ENCODE data around the gene KRT76. TPM values are rescaled to one million over a fixed set of nuclear protein-coding genes. Genes with fewer than 3 reads are reported as not detected.
A peak's percentile ranks its signal among the peaks of the same experiment; 100 is the strongest.

Gene KRT76
- polyA plus RNA-seq, 2 donors, result 0.05 TPM; not detected in 1

- Histone ChIP-seq H3K36me3 (ENCODE audit: control insufficient read depth in 2 of 2, insufficient read depth in 2 of 2, low read length in 1 of 2) (no peaks in the 10 kb centered on the region), H3K27ac (ENCODE audit: low read depth in 2 of 2, low read length in 1 of 2) (peak overlapping the region in 1 of 2 donors; percentile 43), H3K4me1 (ENCODE audit: control insufficient read depth in 2 of 2, insufficient read depth in 2 of 2, low read length in 1 of 2) (peaks cover 5 to 21% of the 10 kb centered on the region in 2 donors), H3K27me3 (ENCODE audit: control insufficient read depth in 1 of 2, insufficient read depth in 2 of 2, low read length in 2 of 2) (no peaks in the 10 kb centered on the region), H3K9me3 (ENCODE audit: control insufficient read depth in 2 of 2, insufficient read depth in 1 of 2, low read depth in 1 of 2, low read length in 1 of 2) (no peaks in the 10 kb centered on the region), H3K4me3 (ENCODE audit: low read depth in 1 of 2, low read length in 2 of 2) (no peak overlapping the region)
- 68 to 73% methylated on average over 7 of the region's 7 CpGs for WGBS, 2 donors
Measured at GRCh38 chr12:52819731-52820510, 42.8 kb upstream of the KRT76 start.

DNA sequence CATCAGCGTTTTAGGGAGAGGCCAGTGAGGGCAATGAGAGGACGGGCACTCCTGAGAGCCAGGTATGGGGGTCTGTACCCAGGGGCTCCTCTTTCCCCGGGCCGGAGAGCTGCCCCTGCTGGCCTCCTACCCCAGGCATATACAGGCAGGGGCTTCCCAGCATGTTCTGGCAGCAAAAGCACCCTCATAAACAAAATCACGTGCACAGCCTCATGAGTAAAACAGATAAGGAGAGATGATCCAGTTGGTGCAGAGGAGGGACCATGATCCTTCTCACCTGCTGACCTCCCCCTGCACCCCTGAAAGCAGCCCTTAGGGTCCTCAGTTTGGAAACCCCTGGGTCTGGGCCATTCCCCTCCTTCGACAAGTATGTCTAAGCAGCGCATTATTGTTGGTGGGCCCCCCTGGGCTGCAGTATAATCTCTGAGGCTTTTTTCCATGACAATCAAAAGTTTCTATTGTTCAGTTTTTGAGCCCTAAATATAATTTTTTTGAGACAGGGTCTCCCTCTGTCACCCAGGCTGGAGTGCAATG lies 41.8 kb upstream of the KRT76 start:
- Histone ChIP-seq H3K36me3 (ENCODE audit: control insufficient read depth in 2 of 2, insufficient read depth in 2 of 2, low read length in 1 of 2) (no peaks in the 10 kb centered on the region), H3K27me3 (ENCODE audit: control insufficient read depth in 1 of 2, insufficient read depth in 2 of 2, low read length in 2 of 2) (no peaks in the 10 kb centered on the region), H3K9me3 (ENCODE audit: control insufficient read depth in 2 of 2, insufficient read depth in 1 of 2, low read depth in 1 of 2, low read length in 1 of 2) (no peaks in the 10 kb centered on the region), H3K27ac (ENCODE audit: low read depth in 2 of 2, low read length in 1 of 2) (peak overlapping the region; percentile 41 to 47), H3K4me3 (ENCODE audit: low read depth in 1 of 2, low read length in 2 of 2) (no peak overlapping the region), H3K4me1 (ENCODE audit: control insufficient read depth in 2 of 2, insufficient read depth in 2 of 2, low read length in 1 of 2) (peaks cover 5 to 24% of the 10 kb centered on the region in 2 donors)
- 51% methylated on average over 7 of the region's 7 CpGs for WGBS, 2 donors

DNA sequence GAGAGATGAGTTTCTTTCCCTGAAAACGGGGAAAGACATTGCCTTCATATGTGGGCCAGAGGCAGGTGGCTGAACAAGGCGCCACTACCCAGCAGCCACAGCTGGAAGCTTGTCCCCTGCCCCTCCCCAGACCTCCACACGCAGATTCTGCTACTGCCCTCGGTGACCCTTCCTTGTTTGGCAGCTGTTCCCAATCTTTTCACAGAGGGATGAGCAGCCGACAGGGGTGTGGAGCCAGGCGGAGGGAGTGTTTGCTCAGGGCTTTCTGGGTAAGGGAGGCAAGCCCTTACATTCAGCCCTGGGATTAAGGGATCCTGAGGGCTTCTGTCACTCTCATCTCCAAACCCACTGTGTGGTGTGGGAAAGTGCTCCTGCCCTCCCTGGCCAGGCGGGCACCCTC lies 41.2 kb upstream of the KRT76 start:
- peaks cover 5 to 24% of the 10 kb centered on the region in 2 donors for H3K4me1 ChIP-seq (ENCODE audit: control insufficient read depth in 2 of 2, insufficient read depth in 2 of 2, low read length in 1 of 2)
- H3K4me3 ChIP-seq (ENCODE audit: low read depth in 1 of 2, low read length in 2 of 2), result no peak overlapping the region
- H3K9me3 ChIP-seq (ENCODE audit: control insufficient read depth in 2 of 2, insufficient read depth in 1 of 2, low read depth in 1 of 2, low read length in 1 of 2), result no peaks in the 10 kb centered on the region
- no peaks in the 10 kb centered on the region for H3K27me3 ChIP-seq (ENCODE audit: control insufficient read depth in 1 of 2, insufficient read depth in 2 of 2, low read length in 2 of 2)
- no peaks in the 10 kb centered on the region for H3K36me3 ChIP-seq (ENCODE audit: control insufficient read depth in 2 of 2, insufficient read depth in 2 of 2, low read length in 1 of 2)
- H3K27ac ChIP-seq (ENCODE audit: low read depth in 2 of 2, low read length in 1 of 2), result peak overlapping the region; percentile 41 to 47
- WGBS, 2 donors, result 25 to 30% methylated on average over 7 of the region's 7 CpGs

DNA sequence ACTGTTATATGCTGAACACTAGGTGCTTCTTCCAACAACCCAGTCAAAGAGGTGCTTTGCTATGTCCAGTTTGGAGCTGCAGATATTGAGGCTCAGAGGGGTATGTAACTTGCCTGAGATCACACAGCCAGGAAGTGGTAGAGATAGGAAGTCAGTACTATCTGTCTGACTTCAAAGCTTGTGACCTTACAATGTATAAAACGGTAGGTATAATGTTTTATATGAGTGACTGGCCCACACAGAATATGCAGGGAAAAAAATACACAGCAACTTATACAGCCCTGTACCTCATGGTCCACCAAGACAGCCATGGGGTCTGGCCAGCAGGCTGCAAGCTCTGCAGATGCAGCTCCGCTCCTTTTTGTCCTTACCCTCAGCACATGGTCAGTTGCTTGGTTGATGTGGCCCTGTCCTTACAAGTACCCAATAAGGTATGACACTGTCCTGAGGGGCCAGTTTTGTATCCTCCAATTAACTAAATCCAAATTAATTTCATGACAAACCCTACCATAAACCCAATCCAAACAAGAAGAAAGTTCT lies 40.6 kb upstream of the KRT76 start:
- Histone ChIP-seq H3K36me3 (ENCODE audit: control insufficient read depth in 2 of 2, insufficient read depth in 2 of 2, low read length in 1 of 2) (no peaks in the 10 kb centered on the region), H3K27me3 (ENCODE audit: control insufficient read depth in 1 of 2, insufficient read depth in 2 of 2, low read length in 2 of 2) (no peaks in the 10 kb centered on the region), H3K27ac (ENCODE audit: low read depth in 2 of 2, low read length in 1 of 2) (no peak overlapping the region), H3K9me3 (ENCODE audit: control insufficient read depth in 2 of 2, insufficient read depth in 1 of 2, low read depth in 1 of 2, low read length in 1 of 2) (no peaks in the 10 kb centered on the region), H3K4me1 (ENCODE audit: control insufficient read depth in 2 of 2, insufficient read depth in 2 of 2, low read length in 1 of 2) (peaks cover 5 to 24% of the 10 kb centered on the region in 2 donors), H3K4me3 (ENCODE audit: low read depth in 1 of 2, low read length in 2 of 2) (no peak overlapping the region)
- WGBS, 2 donors, result 68 to 77% methylated on average over 2 of the region's 2 CpGs

GRCh38 chr12:52817003-52817698 lies 40.0 kb upstream of the KRT76 start:
- no peaks in the 10 kb centered on the region for H3K9me3 ChIP-seq (ENCODE audit: control insufficient read depth in 2 of 2, insufficient read depth in 1 of 2, low read depth in 1 of 2, low read length in 1 of 2)
- 83 to 85% methylated on average over 8 of the region's 8 CpGs for WGBS, 2 donors
- no peak overlapping the region for H3K27ac ChIP-seq (ENCODE audit: low read depth in 2 of 2, low read length in 1 of 2)
- no peaks in the 10 kb centered on the region for H3K27me3 ChIP-seq (ENCODE audit: control insufficient read depth in 1 of 2, insufficient read depth in 2 of 2, low read length in 2 of 2)
- H3K36me3 ChIP-seq (ENCODE audit: control insufficient read depth in 2 of 2, insufficient read depth in 2 of 2, low read length in 1 of 2), result no peaks in the 10 kb centered on the region
- H3K4me1 ChIP-seq (ENCODE audit: control insufficient read depth in 2 of 2, insufficient read depth in 2 of 2, low read length in 1 of 2), result peaks cover 5 to 20% of the 10 kb centered on the region in 2 donors
- H3K4me3 ChIP-seq (ENCODE audit: low read depth in 1 of 2, low read length in 2 of 2), result no peak overlapping the region

DNA sequence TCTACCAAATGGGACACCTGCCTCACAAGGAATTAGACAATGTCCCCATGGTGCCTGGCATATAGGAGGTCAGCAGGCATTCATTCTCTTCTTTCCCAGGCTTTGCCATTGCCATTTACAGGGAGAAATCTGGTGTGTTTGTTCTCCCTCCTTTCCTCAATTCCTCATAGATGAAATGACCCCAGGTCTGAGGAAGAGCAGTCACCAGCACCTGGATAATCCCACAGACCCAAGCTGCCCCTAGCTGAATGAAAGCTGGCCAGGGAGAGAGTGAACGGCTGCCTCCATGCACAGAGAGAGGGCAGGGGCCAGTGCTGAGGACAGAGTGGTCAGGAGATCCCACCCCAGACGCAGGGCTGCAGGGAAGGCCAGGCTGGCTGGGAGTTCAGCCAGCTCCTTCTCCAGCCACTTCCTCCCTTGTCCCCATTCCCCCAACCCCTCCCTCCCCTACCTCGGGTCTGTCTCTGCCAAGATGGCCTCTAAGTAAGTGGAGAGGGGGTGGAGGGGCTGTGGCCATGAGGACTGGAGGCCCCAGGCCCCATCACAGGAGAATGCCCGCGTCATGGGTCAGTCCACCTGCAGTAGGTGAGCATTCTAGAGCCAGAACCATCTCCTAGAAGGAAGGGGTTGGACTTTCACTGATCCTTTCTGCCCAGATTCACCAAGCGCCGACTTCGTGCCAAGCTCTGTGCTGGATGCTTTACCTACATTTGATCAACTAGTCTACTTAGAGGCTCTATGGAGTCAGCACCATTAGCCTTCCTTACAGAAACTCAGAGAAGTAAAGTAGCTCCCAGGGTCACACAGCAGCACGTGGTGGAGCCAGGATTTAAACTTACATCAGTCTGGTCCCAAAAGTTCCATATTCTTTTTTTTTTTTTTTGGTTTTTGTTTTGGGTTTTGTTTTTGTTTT lies 38.8 kb upstream of the KRT76 start:
- 73 to 83% methylated on average over 9 of the region's 9 CpGs for WGBS, 2 donors
- Histone ChIP-seq H3K4me3 (ENCODE audit: low read depth in 1 of 2, low read length in 2 of 2) (no peak overlapping the region), H3K27me3 (ENCODE audit: control insufficient read depth in 1 of 2, insufficient read depth in 2 of 2, low read length in 2 of 2) (no peaks in the 10 kb centered on the region), H3K9me3 (ENCODE audit: control insufficient read depth in 2 of 2, insufficient read depth in 1 of 2, low read depth in 1 of 2, low read length in 1 of 2) (no peaks in the 10 kb centered on the region), H3K4me1 (ENCODE audit: control insufficient read depth in 2 of 2, insufficient read depth in 2 of 2, low read length in 1 of 2) (peaks cover 2 to 13% of the 10 kb centered on the region in 2 donors), H3K27ac (ENCODE audit: low read depth in 2 of 2, low read length in 1 of 2) (no peak overlapping the region), H3K36me3 (ENCODE audit: control insufficient read depth in 2 of 2, insufficient read depth in 2 of 2, low read length in 1 of 2) (no peaks in the 10 kb centered on the region)

GRCh38 chr12:52815161-52815560 lies 38.0 kb upstream of the KRT76 start:
- H3K27ac ChIP-seq (ENCODE audit: low read depth in 2 of 2, low read length in 1 of 2), result no peak overlapping the region
- no peaks in the 10 kb centered on the region for H3K27me3 ChIP-seq (ENCODE audit: control insufficient read depth in 1 of 2, insufficient read depth in 2 of 2, low read length in 2 of 2)
- WGBS, 2 donors, result 87 to 95% methylated on average over 4 of the region's 4 CpGs
- H3K4me3 ChIP-seq (ENCODE audit: low read depth in 1 of 2, low read length in 2 of 2), result no peak overlapping the region
- H3K36me3 ChIP-seq (ENCODE audit: control insufficient read depth in 2 of 2, insufficient read depth in 2 of 2, low read length in 1 of 2), result no peaks in the 10 kb centered on the region
- peaks cover 2 to 7% of the 10 kb centered on the region in 2 donors for H3K4me1 ChIP-seq (ENCODE audit: control insufficient read depth in 2 of 2, insufficient read depth in 2 of 2, low read length in 1 of 2)
- H3K9me3 ChIP-seq (ENCODE audit: control insufficient read depth in 2 of 2, insufficient read depth in 1 of 2, low read depth in 1 of 2, low read length in 1 of 2), result no peaks in the 10 kb centered on the region

DNA sequence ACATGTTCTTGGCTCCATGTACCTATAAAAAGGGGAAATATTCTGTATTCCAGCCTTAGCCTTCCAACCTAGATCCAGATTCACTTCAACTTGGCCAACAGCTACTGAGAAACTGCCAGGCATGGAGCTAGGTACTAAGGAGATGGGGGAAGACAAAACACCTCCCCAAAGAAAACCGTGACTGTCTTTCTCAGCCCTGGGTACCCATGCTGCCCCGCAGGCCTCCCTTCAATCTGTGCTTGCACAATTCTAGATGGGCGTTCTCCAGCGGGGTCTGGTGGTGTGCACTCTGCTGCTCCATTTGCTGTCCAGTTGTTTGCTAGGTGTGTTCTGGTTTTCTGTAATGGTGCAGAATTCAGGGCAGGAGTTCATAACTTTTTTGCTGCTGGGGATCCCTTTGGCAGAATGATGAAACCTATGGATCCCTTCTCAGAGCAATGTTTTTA lies 37.6 kb upstream of the KRT76 start:
- no peaks in the 10 kb centered on the region for H3K27me3 ChIP-seq (ENCODE audit: control insufficient read depth in 1 of 2, insufficient read depth in 2 of 2, low read length in 2 of 2)
- H3K4me3 ChIP-seq (ENCODE audit: low read depth in 1 of 2, low read length in 2 of 2), result no peak overlapping the region
- no peaks in the 10 kb centered on the region for H3K9me3 ChIP-seq (ENCODE audit: control insufficient read depth in 2 of 2, insufficient read depth in 1 of 2, low read depth in 1 of 2, low read length in 1 of 2)
- WGBS, 2 donors, result 69 to 81% methylated on average over 4 of the region's 4 CpGs
- H3K4me1 ChIP-seq (ENCODE audit: control insufficient read depth in 2 of 2, insufficient read depth in 2 of 2, low read length in 1 of 2), result peaks cover 2 to 4% of the 10 kb centered on the region in 2 donors
- no peaks in the 10 kb centered on the region for H3K36me3 ChIP-seq (ENCODE audit: control insufficient read depth in 2 of 2, insufficient read depth in 2 of 2, low read length in 1 of 2)
- H3K27ac ChIP-seq (ENCODE audit: low read depth in 2 of 2, low read length in 1 of 2), result peak overlapping the region; percentile 43 to 56

Data from esophagus (tissue), 2 donors.